ENCODE measurements around the gene MXRA7. TPM values are rescaled to one million over a fixed set of nuclear protein-coding genes. Genes with fewer than 3 reads are reported as not detected.
A peak's percentile ranks its signal among the peaks of the same experiment; 100 is the strongest.

Gene MXRA7
- polyA plus RNA-seq, 1 of the 3 experiments (the other 2 are of a cell fraction): 154 TPM

DNA sequence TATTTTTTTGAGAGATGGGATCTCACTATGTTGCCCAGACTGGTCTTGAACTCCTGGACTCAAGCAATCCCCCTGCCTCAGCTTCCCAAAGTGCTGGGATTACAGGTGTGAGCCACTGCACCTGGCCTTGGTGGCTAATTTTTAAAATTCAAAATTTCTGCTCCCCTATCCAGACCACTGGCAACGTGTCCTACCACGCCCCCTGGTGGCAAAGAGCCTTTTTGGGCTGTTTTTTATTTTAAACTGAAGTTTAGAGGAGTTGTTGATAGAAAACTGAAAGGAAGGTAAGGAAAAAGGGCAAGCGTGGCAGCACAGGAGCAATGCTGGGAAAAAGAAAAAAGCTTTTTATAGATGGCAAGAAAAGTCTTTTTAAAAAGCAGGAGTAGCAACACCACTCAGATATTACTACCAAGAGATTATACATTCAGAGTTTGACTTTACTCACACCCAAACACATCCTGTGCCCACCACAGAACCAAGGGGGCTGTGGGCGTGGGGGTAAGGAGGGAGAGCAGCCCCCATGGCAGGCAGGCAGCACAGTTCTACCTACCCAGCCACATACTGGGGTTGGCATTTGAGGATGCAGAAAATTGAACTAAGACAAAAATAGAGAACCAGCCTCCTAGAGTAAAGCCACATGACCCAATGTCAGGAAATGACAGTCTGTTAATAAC lies 4.2 kb upstream of the MXRA7 start (continued):
- TF ChIP-seq, protein P1, sequence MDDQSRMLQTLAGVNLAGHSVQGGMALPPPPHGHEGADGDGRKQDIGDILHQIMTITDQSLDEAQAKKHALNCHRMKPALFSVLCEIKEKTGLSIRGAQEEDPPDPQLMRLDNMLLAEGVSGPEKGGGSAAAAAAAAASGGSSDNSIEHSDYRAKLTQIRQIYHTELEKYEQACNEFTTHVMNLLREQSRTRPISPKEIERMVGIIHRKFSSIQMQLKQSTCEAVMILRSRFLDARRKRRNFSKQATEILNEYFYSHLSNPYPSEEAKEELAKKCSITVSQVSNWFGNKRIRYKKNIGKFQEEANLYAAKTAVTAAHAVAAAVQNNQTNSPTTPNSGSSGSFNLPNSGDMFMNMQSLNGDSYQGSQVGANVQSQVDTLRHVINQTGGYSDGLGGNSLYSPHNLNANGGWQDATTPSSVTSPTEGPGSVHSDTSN (IDR thresholded peaks at IDR 0.05): no peak
- TF ChIP-seq EP300 (IDR thresholded peaks at IDR 0.05; ENCODE audit: borderline replicate concordance in 1 of 2, low read depth in 1 of 2, low read length in 1 of 2) (no peak), RAD21 (IDR thresholded peaks at IDR 0.05; ENCODE audit: low read length) (peak; percentile 81), RXRA (IDR thresholded peaks at IDR 0.05; ENCODE audit: borderline replicate concordance, low read depth) (no peak), FOXM1 (IDR thresholded peaks at IDR 0.05; ENCODE audit: low read depth) (no peak), TAF1 (IDR thresholded peaks at IDR 0.05; ENCODE audit: borderline replicate concordance, low read depth, low read length) (no peak), RFX5 (IDR thresholded peaks at IDR 0.05; ENCODE audit: low read length) (no peak), CHD2 (IDR thresholded peaks at IDR 0.05; ENCODE audit: low read length, partially characterized antibody) (peak; percentile 15), POLR2AphosphoS5 (IDR thresholded peaks at IDR 0.05; ENCODE audit: low read depth, low read length) (no peak), MXI1 (IDR thresholded peaks at IDR 0.05; ENCODE audit: low read depth, low read length) (no peak), RCOR1 (IDR thresholded peaks at IDR 0.05; ENCODE audit: low read length) (no peak), TEAD4 (IDR thresholded peaks at IDR 0.05; ENCODE audit: borderline replicate concordance, insufficient read depth) (no peak), NFIC (IDR thresholded peaks at IDR 0.05; ENCODE audit: borderline replicate concordance) (no peak), ELF1 (IDR thresholded peaks at IDR 0.05) (no peak), GABPA (IDR thresholded peaks at IDR 0.05; ENCODE audit: low read depth) (no peak), MEF2A (IDR thresholded peaks at IDR 0.05; ENCODE audit: borderline replicate concordance, low read depth) (no peak), JUND (IDR thresholded peaks at IDR 0.05) (no peak), EZH2phosphoT487 (IDR thresholded peaks at IDR 0.05; ENCODE audit: borderline replicate concordance, low read depth) (no peak), TCF12 (IDR thresholded peaks at IDR 0.05) (no peak)
- TF ChIP-seq, protein P2, sequence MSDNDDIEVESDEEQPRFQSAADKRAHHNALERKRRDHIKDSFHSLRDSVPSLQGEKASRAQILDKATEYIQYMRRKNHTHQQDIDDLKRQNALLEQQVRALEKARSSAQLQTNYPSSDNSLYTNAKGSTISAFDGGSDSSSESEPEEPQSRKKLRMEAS (IDR thresholded peaks at IDR 0.05; ENCODE audit: low read depth): peak; percentile 54; the same call in 1 of the 2 replicates
- TF ChIP-seq, protein P3, sequence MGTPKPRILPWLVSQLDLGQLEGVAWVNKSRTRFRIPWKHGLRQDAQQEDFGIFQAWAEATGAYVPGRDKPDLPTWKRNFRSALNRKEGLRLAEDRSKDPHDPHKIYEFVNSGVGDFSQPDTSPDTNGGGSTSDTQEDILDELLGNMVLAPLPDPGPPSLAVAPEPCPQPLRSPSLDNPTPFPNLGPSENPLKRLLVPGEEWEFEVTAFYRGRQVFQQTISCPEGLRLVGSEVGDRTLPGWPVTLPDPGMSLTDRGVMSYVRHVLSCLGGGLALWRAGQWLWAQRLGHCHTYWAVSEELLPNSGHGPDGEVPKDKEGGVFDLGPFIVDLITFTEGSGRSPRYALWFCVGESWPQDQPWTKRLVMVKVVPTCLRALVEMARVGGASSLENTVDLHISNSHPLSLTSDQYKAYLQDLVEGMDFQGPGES (IDR thresholded peaks at IDR 0.05; ENCODE audit: low read depth, low read length): no peak
- TF ChIP-seq, protein P4, sequence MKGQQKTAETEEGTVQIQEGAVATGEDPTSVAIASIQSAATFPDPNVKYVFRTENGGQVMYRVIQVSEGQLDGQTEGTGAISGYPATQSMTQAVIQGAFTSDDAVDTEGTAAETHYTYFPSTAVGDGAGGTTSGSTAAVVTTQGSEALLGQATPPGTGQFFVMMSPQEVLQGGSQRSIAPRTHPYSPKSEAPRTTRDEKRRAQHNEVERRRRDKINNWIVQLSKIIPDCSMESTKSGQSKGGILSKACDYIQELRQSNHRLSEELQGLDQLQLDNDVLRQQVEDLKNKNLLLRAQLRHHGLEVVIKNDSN (IDR thresholded peaks at IDR 0.05; ENCODE audit: borderline replicate concordance, low read depth): no peak
- TF ChIP-seq, protein P5, sequence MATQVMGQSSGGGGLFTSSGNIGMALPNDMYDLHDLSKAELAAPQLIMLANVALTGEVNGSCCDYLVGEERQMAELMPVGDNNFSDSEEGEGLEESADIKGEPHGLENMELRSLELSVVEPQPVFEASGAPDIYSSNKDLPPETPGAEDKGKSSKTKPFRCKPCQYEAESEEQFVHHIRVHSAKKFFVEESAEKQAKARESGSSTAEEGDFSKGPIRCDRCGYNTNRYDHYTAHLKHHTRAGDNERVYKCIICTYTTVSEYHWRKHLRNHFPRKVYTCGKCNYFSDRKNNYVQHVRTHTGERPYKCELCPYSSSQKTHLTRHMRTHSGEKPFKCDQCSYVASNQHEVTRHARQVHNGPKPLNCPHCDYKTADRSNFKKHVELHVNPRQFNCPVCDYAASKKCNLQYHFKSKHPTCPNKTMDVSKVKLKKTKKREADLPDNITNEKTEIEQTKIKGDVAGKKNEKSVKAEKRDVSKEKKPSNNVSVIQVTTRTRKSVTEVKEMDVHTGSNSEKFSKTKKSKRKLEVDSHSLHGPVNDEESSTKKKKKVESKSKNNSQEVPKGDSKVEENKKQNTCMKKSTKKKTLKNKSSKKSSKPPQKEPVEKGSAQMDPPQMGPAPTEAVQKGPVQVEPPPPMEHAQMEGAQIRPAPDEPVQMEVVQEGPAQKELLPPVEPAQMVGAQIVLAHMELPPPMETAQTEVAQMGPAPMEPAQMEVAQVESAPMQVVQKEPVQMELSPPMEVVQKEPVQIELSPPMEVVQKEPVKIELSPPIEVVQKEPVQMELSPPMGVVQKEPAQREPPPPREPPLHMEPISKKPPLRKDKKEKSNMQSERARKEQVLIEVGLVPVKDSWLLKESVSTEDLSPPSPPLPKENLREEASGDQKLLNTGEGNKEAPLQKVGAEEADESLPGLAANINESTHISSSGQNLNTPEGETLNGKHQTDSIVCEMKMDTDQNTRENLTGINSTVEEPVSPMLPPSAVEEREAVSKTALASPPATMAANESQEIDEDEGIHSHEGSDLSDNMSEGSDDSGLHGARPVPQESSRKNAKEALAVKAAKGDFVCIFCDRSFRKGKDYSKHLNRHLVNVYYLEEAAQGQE (IDR thresholded peaks at IDR 0.05; ENCODE audit: low read depth, low read length): no peak

All from SK-N-SH (cell line).